GM12878 (cell line): Measurements from ENCODE around the gene FBLIM1. TPM values are rescaled to one million over a fixed set of nuclear protein-coding genes. Genes with fewer than 3 reads are reported as not detected.

Experiments
- ATAC-seq: fragments of 200-7000 bp; cut with Tn5 transposase; 3 replicates; pipeline ENCODE4 v1.9.1; 2020; ENCODE audit warnings: mild to moderate bottlenecking, moderate library complexity
- BruUV-seq: library from RNA; stranded (reverse); fragments of 400-500 nt; replicated peaks from 2 replicates; lab custom pipeline; 2021; lab: Mats Ljungman, UMichigan
- CTCF ChIA-PET: fragments of 300-600 bp; sonication (Branson Sonifier 250); formaldehyde crosslinking; extraction: SDS; loops from one replicate; lab custom pipeline; 2021; ENCODE audit warnings: inconsistent platforms; lab: Yijun Ruan, JAX
- POLR2A ChIA-PET: fragments of 350-600 bp; formaldehyde crosslinking; extraction: SDS; loops from one replicate; lab custom pipeline; 2021; ENCODE audit warnings: inconsistent platforms; lab: Charles Lee
- RAD21 ChIA-PET: fragments of 300-600 bp; sonication (Branson Sonifier 250); formaldehyde crosslinking; loops from one replicate; lab custom pipeline; 2023; ENCODE audit warnings: antibody characterized with exemption; ENCODE audit not compliant: unreplicated experiment; lab: Charles Lee
- SMC1A ChIA-PET: fragments of 300-600 bp; sonication (Branson Sonifier 250); formaldehyde crosslinking; loops from one replicate; lab custom pipeline; 2023; ENCODE audit not compliant: unreplicated experiment, uncharacterized antibody; lab: Charles Lee
- DNase-seq: peaks from one replicate; pipeline ENCODE4 v3.0.0-alpha.2; 2011; ENCODE audit warnings: low read depth, low spot score
- FAIRE-seq: peaks from 3 replicates; lab custom pipeline; 2011; peaks lifted over from hg19 to GRCh38; lab: Jason Lieb, UNC
- H2AFZ ChIP-seq: 2 replicates; pipeline ENCODE4 v1.6.0; 2011; ENCODE audit warnings: low read depth, low read length, control low read depth; ENCODE audit not compliant: control insufficient read depth
- H3K27ac ChIP-seq: 2 replicates; pipeline ENCODE4 v1.5.1; 2011; ENCODE audit warnings: control low read depth; ENCODE audit not compliant: control insufficient read depth, insufficient read depth
- H3K27me3 ChIP-seq, 2 experiments: replicated peaks in 1 of 2; 2 replicates each; pipeline versions ENCODE4 v1.6.0 to v1.6.1; 2011; ENCODE audit warnings: low read length in 1 of 2; ENCODE audit not compliant: control insufficient read depth in 2 of 2, insufficient read depth in 2 of 2
- H3K36me3 ChIP-seq, 2 experiments: 2 replicates each; pipeline ENCODE4 v1.5.1; 2011; ENCODE audit warnings: low read length in 1 of 2; ENCODE audit not compliant: control insufficient read depth in 2 of 2, insufficient read depth in 2 of 2
- H3K4me1 ChIP-seq: 2 replicates; pipeline ENCODE4 v1.6.1; 2011; ENCODE audit warnings: mild to moderate bottlenecking, low read length, moderate library complexity, mixed read lengths; ENCODE audit not compliant: control insufficient read depth, insufficient read depth
- H3K4me2 ChIP-seq: 2 replicates; pipeline ENCODE4 v1.6.0; 2011; ENCODE audit warnings: control low read depth; ENCODE audit not compliant: control insufficient read depth, insufficient read depth
- H3K4me3 ChIP-seq: fragments of 200-600 bp; sonication (generic); 2 replicates; pipeline ENCODE4 v1.5.1; 2016
- H3K79me2 ChIP-seq: 2 replicates; pipeline ENCODE4 v1.6.0; 2011; ENCODE audit warnings: low read length; ENCODE audit not compliant: control insufficient read depth, insufficient read depth
- H3K9ac ChIP-seq: 2 replicates; pipeline ENCODE4 v1.8.0; 2011; ENCODE audit warnings: low read length, control low read depth, mixed read lengths; ENCODE audit not compliant: control insufficient read depth, insufficient read depth
- H3K9me3 ChIP-seq: replicated peaks from 3 replicates; pipeline ENCODE4 v1.5.1; 2011; ENCODE audit warnings: mild to moderate bottlenecking, low read length; ENCODE audit not compliant: control insufficient read depth, insufficient read depth
- H4K20me1 ChIP-seq: 2 replicates; pipeline ENCODE4 v1.6.0; 2011; ENCODE audit not compliant: control insufficient read depth, insufficient read depth
- CREM ChIP-seq: IDR thresholded peaks from 2 replicates; pipeline ENCODE4 v1.6.1; 2014; ENCODE audit warnings: antibody characterized with exemption, low read depth
- DPF2 ChIP-seq: fragments of 450-650 bp; IDR thresholded peaks from 2 replicates; pipeline ENCODE4 v1.6.1; 2017; ENCODE audit warnings: mild to moderate bottlenecking
- IKZF1 ChIP-seq: fragments of 450-650 bp; conservative IDR thresholded peaks from 2 replicates; pipeline ENCODE4 v1.6.1; 2017; ENCODE audit warnings: antibody characterized with exemption, mild to moderate bottlenecking
- KLF5 ChIP-seq: fragments of 450-650 bp; IDR thresholded peaks from 2 replicates; pipeline ENCODE4 v1.6.1; 2014; ENCODE audit warnings: mild to moderate bottlenecking; ENCODE audit not compliant: partially characterized antibody
- PKNOX1 ChIP-seq: fragments of 450-650 bp; IDR thresholded peaks from 2 replicates; pipeline ENCODE4 v1.6.1; 2016; ENCODE audit warnings: mild to moderate bottlenecking
- POU2F2 ChIP-seq: IDR thresholded peaks from 3 replicates; pipeline ENCODE4 v1.6.1; 2011; ENCODE audit warnings: low read depth, mild to moderate bottlenecking, low read length, borderline replicate concordance
- RCOR1 ChIP-seq: conservative IDR thresholded peaks from 2 replicates; pipeline ENCODE4 v1.6.1; 2012; ENCODE audit warnings: low read depth, low read length, improper control_type of control experiment
- SKIL ChIP-seq: fragments of 450-650 bp; IDR thresholded peaks from 2 replicates; pipeline ENCODE4 v1.6.1; 2017; ENCODE audit warnings: mild to moderate bottlenecking, low read depth, inconsistent platforms; ENCODE audit not compliant: poor library complexity, severe bottlenecking
- SMAD1 ChIP-seq: fragments of 450-650 bp; IDR thresholded peaks from 2 replicates; pipeline ENCODE4 v1.6.1; 2018; ENCODE audit warnings: mild to moderate bottlenecking, low read depth; ENCODE audit not compliant: partially characterized antibody
- TCF3 ChIP-seq: IDR thresholded peaks from 2 replicates; pipeline ENCODE4 v1.6.1; 2012; ENCODE audit warnings: low read depth, mild to moderate bottlenecking, low read length, borderline replicate concordance; ENCODE audit not compliant: insufficient read depth
- ZBED1 ChIP-seq: IDR thresholded peaks from 2 replicates; pipeline ENCODE4 v1.6.1; 2016; ENCODE audit warnings: borderline replicate concordance
- ZNF217 ChIP-seq: fragments of 450-650 bp; IDR thresholded peaks from 2 replicates; pipeline ENCODE4 v1.6.1; 2017; ENCODE audit warnings: antibody characterized with exemption, mild to moderate bottlenecking
- ZNF24 ChIP-seq: fragments of 450-650 bp; IDR thresholded peaks from 2 replicates; pipeline ENCODE4 v1.6.1; 2017; ENCODE audit warnings: antibody characterized with exemption, mild to moderate bottlenecking
- ZNF384 ChIP-seq: IDR thresholded peaks from 2 replicates; pipeline ENCODE4 v1.6.1; 2012; ENCODE audit warnings: low read depth, mild to moderate bottlenecking, low read length, improper control_type of control experiment, borderline replicate concordance
- ZNF622 ChIP-seq: fragments of 450-650 bp; IDR thresholded peaks from 2 replicates; pipeline ENCODE4 v1.6.1; 2017; ENCODE audit warnings: mild to moderate bottlenecking, inconsistent platforms
- WGBS: methylation state at CpG from one replicate; pipeline ENCODE4 v1.1.6; 2016; ENCODE audit warnings: low lambda C conversion rate; ENCODE audit not compliant: insufficient replicate concordance, insufficient coverage; ENCODE audit errors: missing lambda C conversion rate; 5-methylcytosine and 5-hydroxymethylcytosine counted together
- in situ Hi-C: fragments of 300-500 bp; cut with MboI; formaldehyde crosslinking; loops from 9 replicates; pipeline ENCODE4 v1.14.3; 2018; ENCODE audit warnings: mixed read lengths
- intact Hi-C: fragments of 100-400 bp; cut with micrococcal nuclease; formaldehyde crosslinking; loops from one replicate; pipeline ENCODE4 v1.14.2; 2022; ENCODE audit not compliant: unreplicated experiment
- polyA plus RNA-seq, 11 experiments: library from polyadenylated mRNA; depleted of rRNA in 4 of 11; unstranded in 6 of 11; stranded (reverse) in 5 of 11; fragments of >200 nt; fragmentation: Nextera tagmentation in 4 of 11; fragmentation: Illumina TruSeq in 1 of 11; extraction: Ambion mirVana in 4 of 11; extraction: Trizol in 1 of 11; gene quantifications; 1 replicate in 1 of 11; 2 replicates in 10 of 11; pipeline versions ENCODE4 v1.2.1 to v1.2.3, GENCODE V29; 2011 to 2016; ENCODE audit warnings: inconsistent platforms in 2 of 11, missing spikeins in 2 of 11, low read depth in 1 of 11
- total RNA-seq, 4 experiments: library from RNA; depleted of rRNA in 3 of 4; stranded (reverse); fragments of >200 nt in 3 of 4; fragmentation: Illumina TruSeq in 1 of 4; extraction: Trizol in 1 of 4; gene quantifications; 2 replicates each; pipeline versions ENCODE4 v1.2.1 to v1.2.3, GENCODE V29; 2013 to 2021

FBLIM1 gene
- total and polyA plus RNA-seq, 10 of the 15 experiments (the other 5 are each of a cell fraction or from before 2014, with no cell fraction given) = 0.03 to 0.13 TPM; not detected in 8

GRCh38 chr1:15788624-15789301 lies 30.2 kb downstream of the FBLIM1 start (continued):
- TF ChIP-seq DPF2 (0 out of 2 replicates have a peak, but pooled peaks have one; percentile 21), POU2F2 (no peak), IKZF1 (peak; percentile 64), TCF3 (peak; percentile 62; the same call in 1 of the 2 replicates), SKIL (no peak), CREM (no peak)

- no peak overlapping the region for H2AFZ ChIP-seq
- intact Hi-C loops (no loop called here), in situ Hi-C loops (loop anchor here (5.0 kb wide), 1 partner anchor 49 kb away; no protein-coding TSS in a partner anchor)
- H3K9me3 ChIP-seq = no peaks in the 10 kb centered on the region
- BruUV-seq = no TSS peak
- ChIA-PET RAD21 (interaction anchor here (0.7 to 1.7 kb wide), 6 partner anchors 19 to 214 kb away, joined by 3 to 6 read pairs (median 4); no protein-coding TSS in a partner anchor), SMC1A (interaction anchor here (0.7 to 2.2 kb wide), 7 partner anchors 20 to 283 kb away, joined by 3 to 12 read pairs (median 3); no protein-coding TSS in a partner anchor), CTCF (interaction anchor here (0.6 to 3.6 kb wide), 12 partner anchors 9 to 245 kb away, joined by 3 to 31 read pairs (median 4); partner anchors contain the start of gene SRARP), POLR2A (no interaction called here)
- H3K4me2 ChIP-seq = no peak overlapping the region
- ATAC-seq (no peak), DNase-seq (no peak), FAIRE-seq (no peak)
- H3K4me3 ChIP-seq = no peak overlapping the region
- H3K27me3 ChIP-seq = no peaks in the 10 kb centered on the region
- H3K36me3 ChIP-seq = no peaks in the 10 kb centered on the region
- TF ChIP-seq KLF5 (no peak), ZNF24 (no peak), ZNF384 (no peak), PKNOX1 (no peak), RCOR1 (no peak), ZBED1 (no peak), ZNF217 (no peak), SMAD1 (no peak), ZNF622 (no peak)
- H4K20me1 ChIP-seq = no peaks in the 10 kb centered on the region
- H3K4me1 ChIP-seq = no peaks in the 10 kb centered on the region
- no peak overlapping the region for H3K27ac ChIP-seq
- H3K79me2 ChIP-seq = no peaks in the 10 kb centered on the region
- H3K9ac ChIP-seq = no peak overlapping the region
- 46% methylated on average over 2 of the region's 2 CpGs for WGBS
Observed at GRCh38 chr1:15796086-15796462, 37.5 kb downstream of the FBLIM1 start.
